HG03558 (cell line): ENCODE measurements around the gene BCAP29.

Experiments
- ATAC-seq: cut with Tn5 transposase; IDR thresholded peaks from one replicate; pipeline ENCODE4 v1.9.1; 2021; ENCODE audit warnings: moderate number of reproducible peaks; ENCODE audit not compliant: unreplicated experiment; ENCODE audit errors: extremely low read depth

Gene BCAP29

DNA sequence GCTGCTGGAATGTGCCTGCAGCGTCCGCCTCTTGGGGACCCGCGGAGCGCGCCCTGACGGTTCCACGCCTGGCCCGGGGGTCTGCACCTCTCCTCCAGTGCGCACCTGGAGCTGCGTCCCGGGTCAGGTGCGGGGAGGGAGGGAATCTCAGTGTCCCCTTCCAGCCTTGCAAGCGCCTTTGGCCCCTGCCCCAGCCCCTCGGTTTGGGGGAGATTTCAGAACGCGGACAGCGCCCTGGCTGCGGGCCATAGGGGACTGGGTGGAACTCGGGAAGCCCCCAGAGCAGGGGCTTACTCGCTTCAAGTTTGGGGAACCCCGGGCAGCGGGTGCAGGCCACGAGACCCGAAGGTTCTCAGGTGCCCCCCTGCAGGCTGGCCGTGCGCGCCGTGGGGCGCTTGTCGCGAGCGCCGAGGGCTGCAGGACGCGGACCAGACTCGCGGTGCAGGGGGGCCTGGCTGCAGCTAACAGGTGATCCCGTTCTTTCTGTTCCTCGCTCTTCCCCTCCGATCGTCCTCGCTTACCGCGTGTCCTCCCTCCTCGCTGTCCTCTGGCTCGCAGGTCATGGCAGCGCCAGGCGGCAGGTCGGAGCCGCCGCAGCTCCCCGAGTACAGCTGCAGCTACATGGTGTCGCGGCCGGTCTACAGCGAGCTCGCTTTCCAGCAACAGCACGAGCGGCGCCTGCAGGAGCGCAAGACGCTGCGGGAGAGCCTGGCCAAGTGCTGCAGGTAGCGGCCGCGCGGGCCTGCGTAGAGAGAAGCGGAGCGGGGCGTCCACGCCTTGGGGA is 81.2 kb downstream of the BCAP29 start:
- no peak for ATAC-seq

DNA sequence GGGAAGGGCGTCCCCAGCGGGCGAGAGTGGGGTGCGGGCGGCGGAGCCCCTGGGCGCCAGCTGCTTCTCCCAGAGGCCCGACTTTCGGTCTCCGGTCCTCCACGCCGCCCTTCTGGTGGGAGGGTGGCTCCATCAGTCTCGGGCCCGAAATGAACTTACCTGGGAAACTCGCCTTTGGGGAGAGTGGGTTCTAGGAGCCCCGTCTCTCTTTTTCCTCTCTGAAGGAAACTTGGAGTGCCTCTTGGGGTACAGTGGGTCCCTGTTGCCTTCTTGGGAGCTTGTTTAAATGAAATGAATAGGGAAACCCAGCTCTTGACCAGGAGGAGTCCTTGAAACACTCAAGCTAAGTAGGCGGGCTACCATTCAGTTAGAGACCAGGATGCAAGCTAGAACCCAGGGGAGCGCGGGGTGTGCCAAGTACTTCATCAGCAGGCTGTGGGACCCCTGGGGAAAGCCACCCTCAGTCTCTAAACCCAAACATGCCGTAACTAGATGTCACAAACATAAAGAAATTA is 81.9 kb downstream of the BCAP29 start:
- no peak for ATAC-seq

DNA sequence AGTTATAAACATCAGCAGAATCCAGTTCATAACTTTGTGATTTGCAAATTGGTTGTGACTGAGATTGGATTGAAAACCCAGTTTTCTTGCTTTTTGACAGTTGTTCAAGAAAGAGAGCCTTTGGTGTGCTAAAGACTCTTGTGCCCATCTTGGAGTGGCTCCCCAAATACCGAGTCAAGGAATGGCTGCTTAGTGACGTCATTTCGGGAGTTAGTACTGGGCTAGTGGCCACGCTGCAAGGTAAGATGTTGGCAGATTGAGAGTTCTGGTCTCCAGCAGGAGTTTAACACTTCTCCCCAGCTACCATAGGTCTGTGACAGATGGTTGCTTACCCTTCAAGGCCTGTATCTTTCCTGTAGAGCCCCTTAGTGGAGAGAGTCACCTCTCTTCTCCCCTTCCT is 83.2 kb downstream of the BCAP29 start:
- ATAC-seq, result no peak

DNA sequence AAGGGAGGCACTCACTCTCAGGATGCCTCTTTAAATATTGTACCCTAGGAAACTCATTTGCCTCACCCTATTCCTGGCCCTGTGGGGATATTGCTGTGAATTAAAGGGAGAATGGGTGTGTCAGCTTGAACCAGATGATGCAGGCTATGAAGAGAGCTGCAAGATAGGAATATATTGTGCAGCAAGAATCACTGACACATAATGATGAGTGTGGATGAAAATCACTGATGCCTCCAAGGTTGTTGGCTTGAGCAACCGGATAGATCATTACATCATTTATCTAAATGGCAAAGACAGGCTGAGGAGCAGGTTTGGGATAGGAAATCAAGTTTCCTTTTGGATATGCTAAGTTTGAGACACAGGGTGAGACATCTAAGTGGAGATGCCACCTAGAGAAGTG is 86.7 kb downstream of the BCAP29 start:
- ATAC-seq, result no peak

DNA sequence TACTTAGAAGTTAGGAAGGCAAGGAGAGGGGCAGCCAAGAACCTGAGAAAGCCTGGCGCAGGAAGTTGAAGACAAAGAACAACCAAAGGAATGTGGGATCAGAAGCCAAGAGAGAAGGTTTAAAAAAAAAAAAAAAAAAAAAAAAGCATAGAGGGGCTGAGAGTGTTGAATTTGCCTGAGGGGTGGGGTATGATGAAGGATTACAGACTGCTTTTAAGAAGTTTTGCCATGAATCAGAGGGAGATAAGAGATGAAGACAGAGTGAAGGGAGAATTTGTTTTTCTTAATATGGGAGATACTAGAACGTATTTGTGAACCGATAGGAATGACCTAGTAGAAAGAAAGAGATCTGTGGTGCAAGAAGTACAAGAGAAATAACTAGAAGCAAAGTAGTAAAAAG is 87.3 kb downstream of the BCAP29 start:
- no peak for ATAC-seq

DNA sequence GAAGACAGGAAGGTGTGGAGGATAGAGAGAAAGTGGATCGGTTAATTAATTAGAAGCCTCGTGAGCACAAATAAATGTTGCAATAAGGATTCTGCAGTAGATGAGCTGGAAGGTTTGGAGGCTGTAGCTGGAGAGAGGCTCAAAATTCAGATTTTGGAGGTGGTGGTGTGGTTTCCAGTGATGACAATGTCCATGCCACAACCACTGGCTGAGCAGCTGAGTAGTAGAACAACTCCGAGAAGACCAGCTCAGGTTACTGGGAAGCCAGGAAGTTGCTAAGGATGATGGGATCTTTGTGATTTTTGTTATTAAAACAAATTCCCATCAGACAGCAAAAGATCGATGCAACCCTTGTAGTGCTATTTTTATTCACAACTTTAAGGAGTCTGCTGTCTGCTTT is 88.2 kb downstream of the BCAP29 start:
- ATAC-seq, result no peak
